GM21360 (cell line): Measurements from ENCODE around the gene HNRNPM.

Experiments
- ATAC-seq: cut with Tn5 transposase; IDR thresholded peaks from one replicate; pipeline ENCODE4 v1.9.1; 2021; ENCODE audit warnings: mild to moderate bottlenecking, moderate library complexity; ENCODE audit not compliant: unreplicated experiment

Gene HNRNPM

DNA sequence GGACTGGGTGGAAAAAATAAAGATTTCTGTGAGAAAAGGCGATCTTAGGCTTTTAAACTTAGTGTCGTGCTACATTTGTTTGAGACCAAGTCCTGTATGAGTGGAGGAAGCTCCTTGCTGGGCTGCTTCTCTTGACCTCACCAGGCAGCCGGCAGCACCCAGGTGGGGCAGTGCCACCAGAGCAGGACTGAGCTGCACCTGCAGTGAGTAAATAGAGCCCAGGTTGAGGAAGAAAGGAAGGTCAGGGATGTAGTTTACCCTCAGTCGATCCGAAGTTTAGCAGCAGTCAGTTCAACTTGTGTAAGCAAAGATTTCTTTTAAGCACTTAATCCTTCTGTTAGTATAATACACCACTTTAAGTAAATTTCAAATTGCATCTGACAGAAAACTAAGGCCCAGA, 13.6 kb downstream of the HNRNPM start:
- no peak for ATAC-seq

DNA sequence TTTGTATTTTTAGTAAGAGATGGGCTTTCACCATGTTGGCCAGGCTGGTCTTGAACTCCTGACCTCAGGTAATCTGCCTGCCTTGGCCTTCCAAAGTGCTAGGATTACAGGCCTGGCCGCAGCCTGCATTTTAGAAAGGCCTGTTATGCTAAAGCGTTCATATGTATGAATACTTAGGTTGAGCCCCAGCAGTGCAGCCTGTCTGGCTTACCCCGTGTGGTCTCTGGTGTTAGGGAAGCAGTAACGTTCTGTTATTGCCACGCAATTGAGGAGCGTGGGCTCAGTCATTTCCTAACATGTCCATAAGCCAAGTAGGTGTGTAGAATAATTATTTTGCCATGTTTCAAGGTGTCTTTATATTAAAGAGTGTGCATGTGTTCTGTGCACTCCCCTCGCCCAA, 14.3 kb downstream of the HNRNPM start:
- no peak for ATAC-seq

- ATAC-seq, result no peak
Measured at GRCh38 chr19:8459520-8460270, 14.9 kb downstream of the HNRNPM start.

DNA sequence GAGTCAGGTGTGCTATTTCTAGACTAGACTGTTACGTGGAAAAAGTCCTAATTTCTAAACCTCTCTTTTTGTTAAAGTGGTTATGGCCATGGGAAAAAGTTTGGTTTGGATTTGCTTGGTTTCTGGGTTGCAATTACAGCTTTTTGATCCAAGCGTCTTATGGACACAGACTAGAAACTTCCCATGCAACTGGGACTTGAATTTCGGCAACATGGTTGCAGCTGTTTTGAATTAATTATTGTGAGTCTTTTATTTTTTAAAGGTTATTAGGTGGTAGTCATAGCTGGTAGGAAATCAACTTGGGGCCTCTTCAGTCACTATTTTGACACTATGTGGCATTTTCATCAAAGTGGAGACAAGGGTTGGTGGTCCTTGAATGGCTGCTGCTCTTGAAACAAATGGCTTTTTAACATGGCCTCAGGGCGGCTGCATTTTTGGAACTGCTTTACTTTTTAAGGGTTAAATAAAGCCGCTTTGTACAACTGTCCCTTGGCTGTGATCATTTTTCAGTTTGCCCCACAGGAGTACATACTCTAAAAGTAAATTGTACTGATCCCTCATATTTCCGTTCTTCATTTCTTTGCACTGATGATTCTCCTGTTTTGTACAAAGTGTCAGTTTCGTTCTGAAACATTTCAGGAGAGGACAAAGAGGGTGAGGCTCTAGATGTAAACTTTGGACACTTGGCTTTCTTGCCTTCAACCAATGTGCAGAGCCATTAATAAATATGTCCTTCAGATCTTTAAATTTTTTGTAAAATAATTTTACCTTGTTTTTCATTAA, 15.9 kb downstream of the HNRNPM start:
- ATAC-seq, result no peak

DNA sequence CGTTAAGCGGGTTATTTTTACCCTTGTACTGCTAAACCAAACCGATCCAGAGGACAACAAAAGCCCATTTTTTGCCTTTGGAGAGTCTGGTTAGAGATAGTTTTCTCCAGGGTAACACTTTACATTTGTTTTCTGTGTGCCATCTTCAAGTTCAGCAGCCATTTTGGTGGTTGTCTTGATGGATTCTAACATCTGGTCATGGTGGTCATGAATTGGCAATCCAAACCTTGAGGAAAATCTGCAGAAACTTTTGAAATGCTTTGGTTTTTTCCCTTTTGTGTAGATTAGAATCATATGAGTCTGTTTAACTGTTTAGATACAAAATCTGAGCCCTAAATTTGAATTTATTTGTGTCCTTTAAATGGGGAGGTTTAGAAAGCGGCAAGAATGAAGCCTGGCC, 16.6 kb downstream of the HNRNPM start:
- ATAC-seq, result no peak

DNA sequence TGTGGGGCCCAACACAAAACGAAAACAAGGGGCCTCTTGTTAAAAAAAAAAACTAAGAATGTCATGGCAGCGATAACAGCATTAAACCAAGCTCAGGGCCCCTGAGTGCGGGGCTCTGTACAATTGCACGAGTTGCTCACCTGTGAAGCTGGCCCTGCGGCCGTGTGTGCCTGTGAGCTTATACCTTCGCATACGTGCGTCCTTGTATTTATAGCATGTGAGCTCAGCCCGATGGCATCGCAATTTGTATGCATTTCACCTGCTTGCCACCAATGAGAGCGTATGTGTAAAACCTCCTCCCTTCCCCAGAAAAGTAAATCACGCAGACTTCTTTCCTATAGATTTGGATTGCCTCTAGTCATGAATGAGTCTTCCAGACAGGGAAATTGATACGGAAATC, 17.1 kb downstream of the HNRNPM start:
- ATAC-seq, result no peak

DNA sequence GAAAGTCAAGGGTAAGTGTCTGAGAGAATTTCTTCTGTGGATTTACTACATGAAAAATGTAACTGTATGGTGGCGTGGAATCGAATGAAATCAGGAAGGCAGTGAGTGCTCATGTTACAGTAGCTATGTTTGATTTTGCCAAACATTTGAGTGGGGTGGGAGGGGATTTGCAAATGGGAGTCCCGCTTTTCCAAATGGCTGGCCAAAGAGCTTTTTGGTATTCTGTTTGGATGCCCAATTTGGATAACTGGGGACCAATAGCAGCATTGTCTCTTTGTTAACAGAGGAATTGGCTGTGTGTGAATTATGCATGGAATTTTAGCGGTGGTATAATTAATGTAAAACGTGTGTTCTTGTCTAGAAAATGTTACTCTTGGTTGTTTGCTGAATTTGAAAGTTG, 17.8 kb downstream of the HNRNPM start:
- no peak for ATAC-seq

GRCh38 chr19:8463365-8463764, 18.6 kb downstream of the HNRNPM start:
- ATAC-seq, result no peak

- no peak for ATAC-seq
Measured at GRCh38 chr19:8466018-8466417, 21.2 kb downstream of the HNRNPM start.

DNA sequence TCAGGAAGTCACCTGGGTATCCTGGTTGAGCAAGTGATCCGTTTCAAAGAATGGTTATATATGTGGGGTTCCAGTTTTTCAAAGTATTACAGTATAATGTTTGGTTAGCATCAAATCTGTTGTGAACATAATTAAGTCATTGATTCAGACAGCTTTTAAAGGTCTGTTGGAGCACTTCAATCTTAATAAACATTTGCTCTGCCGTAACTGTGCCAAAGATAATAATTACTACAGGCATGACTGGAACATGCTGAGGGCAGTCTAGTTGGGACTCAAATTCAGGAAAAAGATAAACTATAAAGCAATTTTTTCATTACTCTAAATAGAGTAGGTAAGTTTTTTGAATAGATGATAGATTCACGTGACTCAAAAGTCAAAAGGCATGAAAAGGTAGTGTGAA, 23.3 kb downstream of the HNRNPM start:
- no peak for ATAC-seq

DNA sequence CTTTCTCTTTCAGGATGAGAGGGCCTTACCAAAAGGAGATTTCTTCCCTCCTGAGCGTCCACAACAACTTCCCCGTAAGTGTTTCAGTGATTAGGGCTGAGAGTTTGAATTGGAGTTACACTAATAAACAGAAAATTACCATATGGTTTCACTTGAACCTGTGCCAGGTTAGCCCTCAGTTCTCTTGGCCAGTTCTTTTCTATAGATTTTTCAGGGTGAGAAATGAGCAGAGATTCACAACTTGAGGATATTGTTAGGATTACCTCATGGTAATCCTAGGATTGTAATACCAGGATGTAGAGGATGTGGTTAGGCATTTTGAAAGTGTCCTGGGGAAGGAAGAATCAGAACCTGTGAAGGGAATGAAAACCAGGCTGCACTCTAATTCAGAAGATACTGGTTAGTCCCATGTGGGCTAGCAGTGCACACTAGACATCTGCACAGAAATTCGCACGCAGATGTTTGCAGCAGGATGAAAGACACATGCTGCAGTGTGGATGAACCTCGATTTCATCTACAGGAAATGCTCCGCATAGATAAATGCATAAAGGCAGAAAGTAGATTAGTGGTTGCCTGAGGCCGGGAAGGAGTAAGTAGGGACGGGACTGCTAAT, 24.1 kb downstream of the HNRNPM start:
- ATAC-seq, result no peak

DNA sequence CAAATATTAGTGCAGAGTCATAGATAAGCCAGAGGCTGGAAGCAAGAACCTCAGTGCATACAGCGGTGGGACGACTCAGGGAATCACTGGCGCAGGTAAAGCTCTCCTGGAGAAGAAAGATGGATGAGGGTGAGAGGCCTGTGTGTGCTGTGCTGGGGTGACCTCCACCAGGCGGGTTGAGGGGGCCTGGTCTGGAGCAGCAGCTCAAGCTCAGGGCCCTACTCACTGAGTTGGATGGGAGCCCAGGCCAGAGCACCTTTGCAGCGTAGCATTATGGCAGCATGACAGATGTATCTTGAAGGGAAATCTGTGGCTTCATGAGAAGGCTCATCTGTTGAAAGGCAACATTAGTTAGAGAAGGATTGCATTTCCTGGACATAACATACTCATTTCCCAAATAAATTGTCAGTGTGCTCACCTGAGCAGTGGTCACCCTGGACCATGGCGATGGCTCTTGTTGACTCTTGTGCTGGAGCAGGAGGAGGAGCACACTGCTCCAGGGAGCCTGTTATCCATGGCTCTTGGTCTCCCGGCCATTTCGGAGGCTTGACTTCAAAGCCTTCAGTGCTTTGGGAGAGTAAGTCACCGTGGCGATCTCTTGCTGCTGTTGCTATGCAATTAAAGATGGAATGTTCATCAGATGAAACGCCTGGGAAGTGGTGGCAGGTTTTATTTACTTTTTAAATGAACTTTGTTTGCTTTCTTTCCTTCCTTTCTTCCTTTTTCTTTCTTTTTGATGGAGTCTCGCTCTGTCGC, 25.0 kb downstream of the HNRNPM start:
- no peak for ATAC-seq

DNA sequence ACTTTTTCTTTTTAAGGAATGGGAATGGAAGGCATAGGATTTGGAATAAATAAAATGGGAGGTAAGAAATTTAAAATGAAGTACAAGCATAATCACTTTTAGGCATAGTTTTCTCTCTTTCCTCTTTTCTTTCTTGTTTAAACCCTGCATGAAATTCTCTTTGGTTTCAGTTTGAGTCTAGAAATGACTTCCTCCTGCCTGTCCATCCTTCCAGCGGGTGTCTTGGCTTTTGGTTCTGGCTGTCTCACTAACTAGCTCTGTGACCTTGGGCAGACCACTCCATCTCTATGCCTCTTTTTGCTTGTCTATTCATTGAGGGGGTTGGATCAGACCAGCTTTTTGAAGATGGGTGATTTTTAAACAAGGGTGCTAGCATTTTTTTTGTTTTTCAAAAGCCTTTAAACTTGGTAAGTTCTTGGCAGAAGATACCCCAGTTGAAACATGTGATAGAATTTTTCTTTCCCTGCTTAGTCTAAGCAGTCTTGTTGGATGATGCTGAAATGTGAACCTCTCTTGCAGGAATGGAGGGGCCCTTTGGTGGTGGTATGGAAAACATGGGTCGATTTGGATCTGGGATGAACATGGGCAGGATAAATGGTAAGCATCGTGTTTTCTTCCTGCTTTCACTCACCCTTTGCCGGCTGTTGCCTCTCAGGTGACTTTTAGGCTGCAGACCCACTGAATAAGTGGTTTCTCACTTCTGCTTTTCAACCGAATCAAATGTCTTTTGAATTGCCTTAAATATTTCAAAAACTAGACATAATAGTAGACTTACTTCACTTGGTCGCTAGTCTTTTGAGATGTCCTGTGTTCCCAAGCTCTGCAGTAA, 29.1 kb downstream of the HNRNPM start:
- ATAC-seq, result no peak

DNA sequence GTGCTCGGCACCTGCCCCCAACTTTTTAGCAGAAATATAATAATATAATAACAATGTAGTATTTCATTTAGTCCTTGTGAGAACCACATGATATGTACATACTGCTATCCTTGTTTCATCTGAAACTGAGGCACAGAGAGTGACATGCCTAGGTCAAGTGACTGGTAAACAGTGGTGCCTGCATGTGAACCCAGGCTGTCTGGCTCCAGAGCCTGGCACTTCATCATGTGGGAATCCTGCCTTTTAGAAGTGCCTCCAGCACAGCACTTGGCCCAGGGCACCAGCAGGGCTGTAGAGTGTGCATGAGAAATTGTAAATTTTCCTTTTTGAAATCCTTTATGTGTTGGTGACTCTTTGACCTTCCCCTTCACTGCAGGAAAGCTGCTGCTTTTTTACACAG, 30.2 kb downstream of the HNRNPM start:
- no peak for ATAC-seq

GRCh38 chr19:8476524-8476923, 31.7 kb downstream of the HNRNPM start:
- no peak for ATAC-seq

GRCh38 chr19:8477889-8478288, 33.1 kb downstream of the HNRNPM start:
- no peak for ATAC-seq

DNA sequence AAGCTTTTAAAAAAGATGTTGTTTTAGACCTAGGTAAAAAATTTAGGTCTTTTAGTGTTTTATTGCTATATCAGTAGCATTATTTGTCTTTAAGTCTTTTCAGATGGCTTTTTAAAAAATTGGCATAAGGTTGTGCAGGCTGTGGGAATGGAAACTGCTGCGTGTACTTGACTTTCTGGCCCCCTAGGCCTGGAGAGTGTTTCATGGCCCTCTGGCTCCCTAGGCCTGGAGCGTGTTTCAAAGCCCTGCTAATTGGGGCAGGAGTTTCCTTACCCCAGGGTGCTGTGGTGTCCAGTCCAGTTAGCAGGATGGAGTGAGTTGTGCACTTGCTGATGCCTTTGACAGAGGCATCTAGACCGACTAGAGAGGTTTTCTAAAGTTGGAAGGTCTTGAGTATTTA, 33.8 kb downstream of the HNRNPM start:
- ATAC-seq, result no peak

DNA sequence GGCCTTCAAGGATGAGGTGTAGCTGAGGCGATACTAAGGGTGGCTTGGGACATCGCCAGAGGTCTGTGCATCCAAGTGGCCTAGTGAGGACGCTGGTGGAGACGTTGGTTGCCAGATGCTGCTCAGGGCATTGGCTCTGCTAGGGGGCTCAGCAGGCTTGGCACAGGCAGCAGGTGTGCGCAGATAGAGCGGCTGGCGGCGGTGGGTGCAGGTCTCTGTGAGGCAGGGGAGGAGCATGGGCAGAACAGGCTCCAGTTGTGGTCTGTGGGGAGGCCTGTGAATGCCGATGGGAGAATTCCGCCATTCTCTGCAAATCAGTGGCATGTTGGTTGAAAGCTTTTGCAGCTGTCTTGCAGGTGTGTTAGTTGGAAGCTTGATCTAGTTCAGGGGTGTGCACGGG, 36.4 kb downstream of the HNRNPM start:
- no peak for ATAC-seq

- no peak for ATAC-seq
Measured at GRCh38 chr19:8481616-8482015, 36.8 kb downstream of the HNRNPM start.

DNA sequence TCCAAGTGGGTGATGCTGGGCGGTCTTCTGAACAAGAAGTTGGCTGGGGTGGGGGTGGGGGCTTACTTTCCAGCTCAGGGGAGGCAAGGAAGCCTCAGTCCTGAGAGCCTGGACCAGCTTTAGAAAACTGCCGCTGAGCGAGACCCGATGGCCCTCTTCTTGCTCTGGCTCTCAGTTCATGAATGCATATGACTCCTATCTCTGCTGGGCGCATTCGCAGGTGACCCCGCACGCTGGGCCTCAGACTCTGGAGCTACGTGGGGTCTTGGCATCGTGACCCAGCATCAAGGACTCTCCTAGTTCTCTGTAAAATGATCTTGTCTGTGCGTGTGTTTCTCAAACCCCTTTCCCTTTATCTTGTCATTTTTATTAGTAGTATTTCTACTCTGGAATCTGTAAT, 37.9 kb downstream of the HNRNPM start:
- ATAC-seq, result no peak
